ENCODE results near the gene FASTK. TPM values are rescaled to one million over a fixed set of nuclear protein-coding genes. Genes with fewer than 3 reads are reported as not detected.
"Not testable (repeated sequence)": the region's sequence is repeated elsewhere in the genome, so short reads cannot be mapped to it uniquely, and the experiment has no call there.

FASTK gene
- total and polyA plus RNA-seq, 2 experiments from 2014 or later, result 109 to 145 TPM

- no peaks in the 10 kb centered on the region for H3K9me2 ChIP-seq (ENCODE audit: insufficient read depth)
Measured at GRCh38 chr7:151046603-151047573, 33.7 kb downstream of the FASTK start.

GRCh38 chr7:151045967-151046366 lies 34.6 kb downstream of the FASTK start:
- no peaks in the 10 kb centered on the region for H3K27me3 ChIP-seq (replicated peaks; ENCODE audit: insufficient read depth)
- H3K79me2 ChIP-seq (ENCODE audit: insufficient read depth), result no peaks in the 10 kb centered on the region
- DNase-seq, result no peak
- H4K20me1 ChIP-seq (ENCODE audit: insufficient read depth), result no peaks in the 10 kb centered on the region
- no peak overlapping the region for H3K27ac ChIP-seq
- H3K9me3 ChIP-seq (ENCODE audit: low read depth), result no peaks in the 10 kb centered on the region
- peaks cover 13% of the 10 kb centered on the region for H3F3A ChIP-seq (ENCODE audit: insufficient read depth)
- no peak overlapping the region for H3K4me3 ChIP-seq
- no peaks in the 10 kb centered on the region for H3K36me3 ChIP-seq (ENCODE audit: low read depth)
- no peaks in the 10 kb centered on the region for H3K9me2 ChIP-seq (ENCODE audit: insufficient read depth)
- no peak overlapping the region for H3K9ac ChIP-seq
- TF ChIP-seq EZH2phosphoT487 (IDR thresholded peaks at IDR 0.05; ENCODE audit: insufficient read depth, low read depth) (no peak), EZH2 (IDR thresholded peaks at IDR 0.05; ENCODE audit: insufficient read depth, poor library complexity, severe bottlenecking) (no peak)
- H3K4me1 ChIP-seq (ENCODE audit: insufficient read depth), result peaks cover 9% of the 10 kb centered on the region
- no peak overlapping the region for H2AFZ ChIP-seq
- WGBS, 2 experiments (ENCODE audit: low coverage in 1 of 2, low lambda C conversion rate in 2 of 2, missing lambda C conversion rate in 2 of 2), result 75 to 76% methylated on average over 9 of the region's 9 CpGs
- in situ Hi-C loops (cut with MboI), result no loop called here
- H3K4me2 ChIP-seq (ENCODE audit: unreplicated experiment), result no peak overlapping the region

More at GRCh38 chr7:151046603-151047573, 33.7 kb downstream of the FASTK start:
- Histone ChIP-seq H3K79me2 (ENCODE audit: insufficient read depth) (no peaks in the 10 kb centered on the region), H3K9me3 (ENCODE audit: low read depth) (no peaks in the 10 kb centered on the region), H2AFZ (no peak overlapping the region), H3K4me1 (ENCODE audit: insufficient read depth) (peaks cover 9% of the 10 kb centered on the region), H3K27ac (no peak overlapping the region), H3K36me3 (ENCODE audit: low read depth) (no peaks in the 10 kb centered on the region), H4K20me1 (ENCODE audit: insufficient read depth) (no peaks in the 10 kb centered on the region), H3K27me3 (replicated peaks; ENCODE audit: insufficient read depth) (no peaks in the 10 kb centered on the region), H3K4me3 (no peak overlapping the region), H3K9ac (peak overlapping the region; percentile 38), H3F3A (ENCODE audit: insufficient read depth) (peaks cover 13% of the 10 kb centered on the region), H3K4me2 (ENCODE audit: unreplicated experiment) (no peak overlapping the region)
- TF ChIP-seq EZH2 (IDR thresholded peaks at IDR 0.05; ENCODE audit: insufficient read depth, poor library complexity, severe bottlenecking) (no peak), EZH2phosphoT487 (IDR thresholded peaks at IDR 0.05; ENCODE audit: insufficient read depth, low read depth) (no peak)
- in situ Hi-C loops (cut with MboI), result no loop called here
- WGBS, 2 experiments (ENCODE audit: low coverage in 1 of 2, low lambda C conversion rate in 2 of 2, missing lambda C conversion rate in 2 of 2), result 18 to 20% methylated on average over 14 of the region's 14 CpGs
- peak; percentile 67 for DNase-seq

DNA sequence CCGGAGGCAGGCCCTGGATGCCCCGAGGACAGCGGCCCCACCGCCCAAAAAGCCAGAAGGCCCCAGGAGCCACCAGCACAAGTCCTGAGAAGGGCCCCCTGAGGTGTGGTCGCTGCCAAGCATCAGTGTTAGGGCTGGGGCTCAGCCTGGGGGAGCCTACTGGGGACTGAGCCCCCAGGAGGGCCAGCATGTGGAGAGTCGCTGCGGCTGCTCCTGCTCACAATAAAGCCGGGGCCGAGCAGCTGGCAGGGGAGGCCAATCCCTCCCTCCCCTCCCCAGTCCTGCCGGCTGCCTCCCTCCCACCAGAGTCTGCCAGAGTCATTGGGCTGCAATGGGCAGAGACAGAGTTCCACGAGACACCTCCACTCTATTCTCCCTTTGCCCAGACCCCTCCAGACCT lies 35.3 kb downstream of the FASTK start:
- Histone ChIP-seq H3K9me2 (ENCODE audit: insufficient read depth) (no peaks in the 10 kb centered on the region), H3K9me3 (ENCODE audit: low read depth) (no peaks in the 10 kb centered on the region), H3K27me3 (replicated peaks; ENCODE audit: insufficient read depth) (no peaks in the 10 kb centered on the region), H3K4me3 (no peak overlapping the region), H4K20me1 (ENCODE audit: insufficient read depth) (no peaks in the 10 kb centered on the region), H3K79me2 (ENCODE audit: insufficient read depth) (no peaks in the 10 kb centered on the region), H3K9ac (no peak overlapping the region), H2AFZ (no peak overlapping the region), H3K4me2 (ENCODE audit: unreplicated experiment) (no peak overlapping the region), H3K4me1 (ENCODE audit: insufficient read depth) (peaks cover 9% of the 10 kb centered on the region), H3K36me3 (ENCODE audit: low read depth) (no peaks in the 10 kb centered on the region), H3K27ac (no peak overlapping the region), H3F3A (ENCODE audit: insufficient read depth) (peaks cover 13% of the 10 kb centered on the region)
- in situ Hi-C loops (cut with MboI), result no loop called here
- no peak for TF ChIP-seq EZH2phosphoT487 (IDR thresholded peaks at IDR 0.05; ENCODE audit: insufficient read depth, low read depth)
- TF ChIP-seq EZH2 (IDR thresholded peaks at IDR 0.05; ENCODE audit: insufficient read depth, poor library complexity, severe bottlenecking), result no peak
- DNase-seq, result no peak
- 78 to 92% methylated on average over 8 to 9 of the region's 11 CpGs for WGBS, 2 experiments (ENCODE audit: low coverage in 1 of 2, low lambda C conversion rate in 2 of 2, missing lambda C conversion rate in 2 of 2)

DNA sequence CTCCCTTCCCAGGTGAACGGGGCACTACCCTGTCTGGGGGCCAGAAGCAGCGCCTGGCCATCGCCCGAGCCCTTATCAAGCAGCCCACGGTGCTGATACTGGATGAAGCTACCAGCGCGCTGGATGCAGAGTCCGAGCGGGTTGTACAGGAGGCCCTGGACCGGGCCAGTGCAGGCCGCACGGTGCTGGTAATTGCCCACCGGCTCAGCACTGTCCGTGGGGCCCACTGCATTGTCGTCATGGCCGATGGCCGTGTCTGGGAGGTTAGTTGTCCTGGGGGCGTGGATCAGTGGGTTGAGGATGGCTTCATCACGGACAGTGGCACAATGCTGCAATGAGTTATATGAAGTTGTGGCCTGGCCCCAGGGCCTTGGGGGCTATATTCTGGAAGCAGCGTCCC lies 36.6 kb downstream of the FASTK start:
- 94 to 95% methylated on average over 20 of the region's 20 CpGs for WGBS, 2 experiments (ENCODE audit: low coverage in 1 of 2, low lambda C conversion rate in 2 of 2, missing lambda C conversion rate in 2 of 2)

DNA sequence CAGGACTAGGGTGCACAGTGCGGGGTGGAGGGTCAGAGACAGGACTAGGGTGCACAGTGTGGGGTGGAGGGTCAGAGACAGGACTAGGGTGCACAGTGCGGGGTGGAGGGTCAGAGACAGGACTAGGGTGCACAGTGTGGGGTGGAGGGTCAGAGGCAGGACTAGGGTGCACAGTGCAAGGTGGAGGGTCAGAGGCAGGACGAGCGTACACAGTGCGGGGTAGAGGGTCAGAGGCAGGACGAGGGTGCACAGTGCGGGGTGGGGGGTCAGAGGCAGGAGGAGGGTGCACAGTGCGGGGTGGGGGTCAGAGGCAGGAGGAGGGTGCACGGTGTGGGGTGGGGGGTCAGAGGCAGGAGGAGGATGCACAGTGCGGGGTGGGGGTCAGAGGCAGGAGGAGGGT lies 37.2 kb downstream of the FASTK start:
- in situ Hi-C loops (cut with MboI); H3K79me2 ChIP-seq (ENCODE audit: insufficient read depth); H3K4me3 ChIP-seq; H3K9me2 ChIP-seq (ENCODE audit: insufficient read depth); H3K36me3 ChIP-seq (ENCODE audit: low read depth); H4K20me1 ChIP-seq (ENCODE audit: insufficient read depth); H3K9me3 ChIP-seq (ENCODE audit: low read depth); H3K27me3 ChIP-seq (replicated peaks; ENCODE audit: insufficient read depth); H3K9ac ChIP-seq; H2AFZ ChIP-seq; H3K4me2 ChIP-seq (ENCODE audit: unreplicated experiment); DNase-seq; H3K27ac ChIP-seq: not testable (repeated sequence)
- H3K4me1 ChIP-seq (ENCODE audit: insufficient read depth), result peaks cover 22% of the 10 kb centered on the region
- peaks cover 18% of the 10 kb centered on the region for H3F3A ChIP-seq (ENCODE audit: insufficient read depth)
- WGBS, 2 experiments (ENCODE audit: low coverage in 1 of 2, low lambda C conversion rate in 2 of 2, missing lambda C conversion rate in 2 of 2), result 84% methylated on average over 10 of the region's 10 CpGs; no CpG with 5 or more reads in 1 of the 2 experiments

More for the DNA sequence above, 36.6 kb downstream of the FASTK start:
- no peaks in the 10 kb centered on the region for H3K9me3 ChIP-seq (ENCODE audit: low read depth)
- H3F3A ChIP-seq (ENCODE audit: insufficient read depth), result peaks cover 13% of the 10 kb centered on the region
- H3K27me3 ChIP-seq (replicated peaks; ENCODE audit: insufficient read depth), result no peaks in the 10 kb centered on the region
- H3K36me3 ChIP-seq (ENCODE audit: low read depth), result no peaks in the 10 kb centered on the region
- H3K4me3 ChIP-seq, result no peak overlapping the region
- no peaks in the 10 kb centered on the region for H3K9me2 ChIP-seq (ENCODE audit: insufficient read depth)
- DNase-seq, result no peak
- no peak overlapping the region for H2AFZ ChIP-seq
- H3K4me2 ChIP-seq (ENCODE audit: unreplicated experiment), result no peak overlapping the region
- H3K27ac ChIP-seq, result no peak overlapping the region
- H3K9ac ChIP-seq, result no peak overlapping the region
- no peaks in the 10 kb centered on the region for H4K20me1 ChIP-seq (ENCODE audit: insufficient read depth)
- TF ChIP-seq EZH2phosphoT487 (IDR thresholded peaks at IDR 0.05; ENCODE audit: insufficient read depth, low read depth) (no peak), EZH2 (IDR thresholded peaks at IDR 0.05; ENCODE audit: insufficient read depth, poor library complexity, severe bottlenecking) (no peak)
- no peaks in the 10 kb centered on the region for H3K79me2 ChIP-seq (ENCODE audit: insufficient read depth)
- in situ Hi-C loops (cut with MboI), result no loop called here
- peaks cover 17% of the 10 kb centered on the region for H3K4me1 ChIP-seq (ENCODE audit: insufficient read depth)

Data from GM23248 (cell line).